GM12865 (cell line): ENCODE data around the gene EIF3D.

Experiments used
- DNase-seq: peaks from one replicate; pipeline ENCODE4 v3.0.0; 2010; ENCODE audit warnings: low read depth
- H3K4me3 ChIP-seq: 2 replicates; pipeline ENCODE4 v1.5.1; 2011; ENCODE audit warnings: mild to moderate bottlenecking, low read depth, low read length, control low read depth
- CTCF ChIP-seq: IDR thresholded peaks from 2 replicates; pipeline ENCODE4 v1.5.1; 2011; ENCODE audit warnings: low read length, control low read depth, low read depth, inconsistent platforms; ENCODE audit not compliant: insufficient read depth; ENCODE audit errors: missing control alignments

The EIF3D gene

GRCh38 chr22:36563444-36563843 lies 34.5 kb upstream of the EIF3D start:
- TF ChIP-seq CTCF: no peak
- no peak for DNase-seq
- no peak overlapping the region for H3K4me3 ChIP-seq

- no peak for TF ChIP-seq CTCF
- DNase-seq: no peak
- no peak overlapping the region for H3K4me3 ChIP-seq
Measured at GRCh38 chr22:36563001-36563400, 34.0 kb upstream of the EIF3D start.

- H3K4me3 ChIP-seq: no peak overlapping the region
- no peak for DNase-seq
- TF ChIP-seq CTCF: no peak
Measured at GRCh38 chr22:36562261-36562835, 33.4 kb upstream of the EIF3D start.

- no peak for DNase-seq
- no peak for TF ChIP-seq CTCF
- H3K4me3 ChIP-seq: no peak overlapping the region
Measured at GRCh38 chr22:36561291-36561811, 32.4 kb upstream of the EIF3D start.

- DNase-seq: no peak
- no peak overlapping the region for H3K4me3 ChIP-seq
- TF ChIP-seq CTCF: no peak
Measured at GRCh38 chr22:36560001-36560400, 31.0 kb upstream of the EIF3D start.

- no peak for DNase-seq
- TF ChIP-seq CTCF: no peak
- no peak overlapping the region for H3K4me3 ChIP-seq
Measured at GRCh38 chr22:36554098-36554497, 25.1 kb upstream of the EIF3D start.

- H3K4me3 ChIP-seq: no peak overlapping the region
- peak; percentile 43 for DNase-seq
- no peak for TF ChIP-seq CTCF
Measured at GRCh38 chr22:36552289-36552688, 23.3 kb upstream of the EIF3D start.
